ENCODE measurements around the gene TIMP3. TPM values are rescaled to one million over a fixed set of nuclear protein-coding genes. Genes with fewer than 3 reads are reported as not detected.

TIMP3 gene
- total and polyA plus RNA-seq, 11 donors: 112 to 629 (median 152) TPM

DNA sequence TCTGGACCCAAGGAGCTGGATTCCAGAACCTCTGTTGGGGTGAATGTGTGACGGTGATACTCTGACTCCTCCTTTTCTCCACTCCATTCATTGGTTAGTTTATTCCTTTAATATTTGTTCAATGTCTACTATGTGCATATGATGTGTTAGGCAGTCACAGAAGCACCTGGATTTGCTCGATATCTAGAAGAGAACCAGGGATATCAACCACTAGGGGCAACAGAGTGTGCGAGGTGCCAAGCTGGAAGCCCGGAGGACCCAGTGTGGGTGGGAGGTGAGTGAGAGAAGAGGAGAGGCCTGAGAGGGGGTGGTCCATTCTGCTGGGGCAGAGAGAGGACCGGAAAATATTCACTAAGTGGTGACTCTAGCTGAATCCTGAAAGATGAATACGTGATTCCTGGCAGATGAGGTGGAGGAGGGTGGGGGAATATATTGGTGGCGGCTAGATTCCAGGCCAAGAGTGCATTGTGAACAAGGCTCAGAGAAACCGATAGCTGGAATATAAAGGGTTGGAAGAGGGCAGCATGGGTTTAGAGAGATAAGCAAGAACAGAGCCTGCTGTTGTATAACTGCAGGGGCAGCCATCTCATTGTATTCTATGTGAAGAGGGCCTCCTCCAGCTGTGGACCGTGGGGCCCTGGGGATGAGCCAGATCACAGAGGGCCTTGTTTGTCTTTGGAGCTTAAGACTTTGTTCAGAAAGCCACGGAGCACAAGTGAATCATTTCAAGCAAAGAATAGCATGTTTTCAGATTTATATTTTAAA is 6.9 kb upstream of the TIMP3 start:
- H3K27me3 ChIP-seq: no peaks in the 10 kb centered on the region
- H3K4me1 ChIP-seq: peaks cover 0 to 19% (median 6%) of the 10 kb centered on the region in 12 donors
- 80 to 81% (median 81%) methylated on average over 10 of the region's 10 CpGs for WGBS, 4 donors
- TF ChIP-seq, protein P1, sequence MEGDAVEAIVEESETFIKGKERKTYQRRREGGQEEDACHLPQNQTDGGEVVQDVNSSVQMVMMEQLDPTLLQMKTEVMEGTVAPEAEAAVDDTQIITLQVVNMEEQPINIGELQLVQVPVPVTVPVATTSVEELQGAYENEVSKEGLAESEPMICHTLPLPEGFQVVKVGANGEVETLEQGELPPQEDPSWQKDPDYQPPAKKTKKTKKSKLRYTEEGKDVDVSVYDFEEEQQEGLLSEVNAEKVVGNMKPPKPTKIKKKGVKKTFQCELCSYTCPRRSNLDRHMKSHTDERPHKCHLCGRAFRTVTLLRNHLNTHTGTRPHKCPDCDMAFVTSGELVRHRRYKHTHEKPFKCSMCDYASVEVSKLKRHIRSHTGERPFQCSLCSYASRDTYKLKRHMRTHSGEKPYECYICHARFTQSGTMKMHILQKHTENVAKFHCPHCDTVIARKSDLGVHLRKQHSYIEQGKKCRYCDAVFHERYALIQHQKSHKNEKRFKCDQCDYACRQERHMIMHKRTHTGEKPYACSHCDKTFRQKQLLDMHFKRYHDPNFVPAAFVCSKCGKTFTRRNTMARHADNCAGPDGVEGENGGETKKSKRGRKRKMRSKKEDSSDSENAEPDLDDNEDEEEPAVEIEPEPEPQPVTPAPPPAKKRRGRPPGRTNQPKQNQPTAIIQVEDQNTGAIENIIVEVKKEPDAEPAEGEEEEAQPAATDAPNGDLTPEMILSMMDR (IDR thresholded peaks at IDR 0.05): peak in 1 of 12 donors; percentile 5
- TF ChIP-seq POLR2A (IDR thresholded peaks at IDR 0.05): no peak
- H3K9me3 ChIP-seq: peaks cover 0 to 4% (median 0%) of the 10 kb centered on the region in 12 donors
- ATAC-seq (no peak), DNase-seq (no peak)
- H3K4me3 ChIP-seq: no peak overlapping the region
- no peak overlapping the region for H3K27ac ChIP-seq
- no peaks in the 10 kb centered on the region for H3K36me3 ChIP-seq
- intact Hi-C loops (cut with DNase I): loop anchor here in 5 of 10 donors (2.0 to 5.0 kb wide), 6 partner anchors 32 to 266 kb away; no protein-coding TSS in a partner anchor

- no peak for ATAC-seq
- intact Hi-C loops (cut with DNase I): loop anchor here in 5 of 10 donors (2.0 to 5.0 kb wide), 6 partner anchors 33 to 266 kb away; no protein-coding TSS in a partner anchor
- H3K9me3 ChIP-seq: no peaks in the 10 kb centered on the region
- H3K36me3 ChIP-seq: no peaks in the 10 kb centered on the region
- TF ChIP-seq, protein P1 (IDR thresholded peaks at IDR 0.05): no peak
- TF ChIP-seq POLR2A (IDR thresholded peaks at IDR 0.05): no peak
- H3K4me3 ChIP-seq: no peak overlapping the region
- H3K4me1 ChIP-seq: peaks cover 0 to 25% (median 6%) of the 10 kb centered on the region in 12 donors
- DNase-seq: no peak
- H3K27ac ChIP-seq: no peak overlapping the region
- no peaks in the 10 kb centered on the region for H3K27me3 ChIP-seq
- 94 to 96% (median 95%) methylated on average over 4 of the region's 4 CpGs for WGBS, 4 donors
Observed at GRCh38 chr22:32795214-32795596, 6.3 kb upstream of the TIMP3 start.

DNA sequence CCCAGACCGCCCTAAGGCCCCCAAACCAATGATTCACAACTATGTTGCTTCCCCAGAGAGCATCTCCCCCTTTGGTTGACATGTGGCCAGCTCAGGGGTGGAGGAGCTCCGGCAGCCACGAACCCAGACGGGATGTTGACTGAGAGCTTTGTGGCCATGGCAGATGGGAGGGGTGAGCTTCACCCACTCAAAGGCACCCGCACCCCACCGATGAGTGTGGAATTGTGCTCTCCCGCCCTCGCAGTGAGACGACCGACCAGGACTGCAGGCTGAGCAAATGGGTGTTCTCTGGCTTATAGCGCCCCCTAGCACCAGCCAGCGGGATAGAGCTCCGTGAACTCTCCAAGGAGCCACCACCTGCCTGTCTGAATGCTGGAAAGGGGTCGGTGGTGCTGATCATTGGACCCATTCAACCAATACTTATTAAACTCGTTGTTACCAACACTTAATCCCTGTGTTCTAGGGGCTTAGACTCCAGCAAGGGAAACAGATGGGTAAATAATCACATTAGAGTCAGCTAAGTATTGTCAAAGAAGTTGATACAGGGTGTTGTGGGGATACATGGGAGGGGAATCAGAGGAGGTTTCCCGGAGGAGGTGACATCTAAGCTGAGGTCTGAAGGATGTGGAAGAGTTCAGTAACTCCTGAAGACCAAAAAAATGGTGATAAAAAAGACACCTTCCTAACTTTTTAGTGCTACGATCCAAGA is 4.5 kb upstream of the TIMP3 start:
- intact Hi-C loops (cut with DNase I): loop anchor here in 9 of 10 donors (1.0 to 5.0 kb wide), 8 partner anchors 35 to 268 kb away; no protein-coding TSS in a partner anchor
- DNase-seq (peak; percentile 77 to 87 (median 84)), ATAC-seq (peak; percentile 28 to 74 (median 66))
- 16 to 23% (median 19%) methylated on average over 10 to 17 of the region's 17 CpGs for WGBS, 4 donors
- no peak overlapping the region for H3K4me3 ChIP-seq
- H3K36me3 ChIP-seq: no peaks in the 10 kb centered on the region
- H3K9me3 ChIP-seq: no peaks in the 10 kb centered on the region
- TF ChIP-seq, protein P1 (IDR thresholded peaks at IDR 0.05): peak; percentile 82 to 93 (median 91)
- no peak for TF ChIP-seq POLR2A (IDR thresholded peaks at IDR 0.05)
- H3K27me3 ChIP-seq: peaks cover 0 to 13% (median 0%) of the 10 kb centered on the region in 9 donors
- peaks cover 0 to 37% (median 13%) of the 10 kb centered on the region in 12 donors for H3K4me1 ChIP-seq
- peak overlapping the region in 6 of 12 donors; percentile 11 to 51 (median 29) for H3K27ac ChIP-seq

- Histone ChIP-seq H3K4me1 (peaks cover 0 to 50% (median 20%) of the 10 kb centered on the region in 12 donors), H3K27me3 (peaks cover 0 to 14% (median 0%) of the 10 kb centered on the region in 9 donors), H3K27ac (peak overlapping the region in 4 of 12 donors; percentile 87 to 94 (median 92)), H3K36me3 (peaks cover 0 to 2% (median 0%) of the 10 kb centered on the region in 9 donors), H3K4me3 (no peak overlapping the region), H3K9me3 (no peaks in the 10 kb centered on the region)
- DNase-seq (no peak), ATAC-seq (no peak)
- no peak for TF ChIP-seq POLR2A (IDR thresholded peaks at IDR 0.05)
- TF ChIP-seq, protein P1 (IDR thresholded peaks at IDR 0.05): no peak
- intact Hi-C loops (cut with DNase I): loop anchor here in 5 of 10 donors (2.0 to 5.0 kb wide), 5 partner anchors 37 to 271 kb away; no protein-coding TSS in a partner anchor
- 97 to 99% (median 97%) methylated on average over 6 of the region's 6 CpGs for WGBS, 4 donors
Observed at GRCh38 chr22:32799496-32799895, 2.0 kb upstream of the TIMP3 start.

Data from heart left ventricle (tissue), 16 donors.